Adrenal gland (tissue), 5 donors: ENCODE data around the gene CLEC17A.

Experiments
- POLR2A ChIP-seq, 2 donors: fragments of 450-650 bp; IDR thresholded peaks; one replicate each; pipeline ENCODE4 v1.6.1; 2017; ENCODE audit warnings: antibody characterized with exemption in 2 of 2, mild to moderate bottlenecking in 2 of 2, moderate library complexity in 1 of 2
- TF ChIP-seq, protein P1 (sequence below), 6 experiments: fragments of 450-650 bp in 4 of 6; fragments of 200-600 bp in 2 of 6; sonication (generic) in 1 of 6; IDR thresholded peaks; 1 replicate in 5 of 6; 2 replicates in 1 of 6; pipeline versions ENCODE4 v1.5.1 to v1.8.0; 2016 to 2021; ENCODE audit warnings: antibody characterized with exemption in 6 of 6, mild to moderate bottlenecking in 2 of 6, moderate library complexity in 1 of 6
- donor health status: DM: no; HTN: no; CAD: no.

- TF ChIP-seq, protein P1, sequence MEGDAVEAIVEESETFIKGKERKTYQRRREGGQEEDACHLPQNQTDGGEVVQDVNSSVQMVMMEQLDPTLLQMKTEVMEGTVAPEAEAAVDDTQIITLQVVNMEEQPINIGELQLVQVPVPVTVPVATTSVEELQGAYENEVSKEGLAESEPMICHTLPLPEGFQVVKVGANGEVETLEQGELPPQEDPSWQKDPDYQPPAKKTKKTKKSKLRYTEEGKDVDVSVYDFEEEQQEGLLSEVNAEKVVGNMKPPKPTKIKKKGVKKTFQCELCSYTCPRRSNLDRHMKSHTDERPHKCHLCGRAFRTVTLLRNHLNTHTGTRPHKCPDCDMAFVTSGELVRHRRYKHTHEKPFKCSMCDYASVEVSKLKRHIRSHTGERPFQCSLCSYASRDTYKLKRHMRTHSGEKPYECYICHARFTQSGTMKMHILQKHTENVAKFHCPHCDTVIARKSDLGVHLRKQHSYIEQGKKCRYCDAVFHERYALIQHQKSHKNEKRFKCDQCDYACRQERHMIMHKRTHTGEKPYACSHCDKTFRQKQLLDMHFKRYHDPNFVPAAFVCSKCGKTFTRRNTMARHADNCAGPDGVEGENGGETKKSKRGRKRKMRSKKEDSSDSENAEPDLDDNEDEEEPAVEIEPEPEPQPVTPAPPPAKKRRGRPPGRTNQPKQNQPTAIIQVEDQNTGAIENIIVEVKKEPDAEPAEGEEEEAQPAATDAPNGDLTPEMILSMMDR (IDR thresholded peaks at IDR 0.05): no peak
- TF ChIP-seq POLR2A (IDR thresholded peaks at IDR 0.05): no peak
These were observed 40.1 kb upstream of the CLEC17A start for GRCh38 chr19:14542711-14543328.
